ENCODE data around the gene JUN. TPM values are rescaled to one million over a fixed set of nuclear protein-coding genes. Genes with fewer than 3 reads are reported as not detected.

Gene JUN
- total and polyA plus RNA-seq, 2 of the 13 experiments (the other 11 are each of a cell fraction or from before 2014, with no cell fraction given): 18.2 to 22.3 TPM

DNA sequence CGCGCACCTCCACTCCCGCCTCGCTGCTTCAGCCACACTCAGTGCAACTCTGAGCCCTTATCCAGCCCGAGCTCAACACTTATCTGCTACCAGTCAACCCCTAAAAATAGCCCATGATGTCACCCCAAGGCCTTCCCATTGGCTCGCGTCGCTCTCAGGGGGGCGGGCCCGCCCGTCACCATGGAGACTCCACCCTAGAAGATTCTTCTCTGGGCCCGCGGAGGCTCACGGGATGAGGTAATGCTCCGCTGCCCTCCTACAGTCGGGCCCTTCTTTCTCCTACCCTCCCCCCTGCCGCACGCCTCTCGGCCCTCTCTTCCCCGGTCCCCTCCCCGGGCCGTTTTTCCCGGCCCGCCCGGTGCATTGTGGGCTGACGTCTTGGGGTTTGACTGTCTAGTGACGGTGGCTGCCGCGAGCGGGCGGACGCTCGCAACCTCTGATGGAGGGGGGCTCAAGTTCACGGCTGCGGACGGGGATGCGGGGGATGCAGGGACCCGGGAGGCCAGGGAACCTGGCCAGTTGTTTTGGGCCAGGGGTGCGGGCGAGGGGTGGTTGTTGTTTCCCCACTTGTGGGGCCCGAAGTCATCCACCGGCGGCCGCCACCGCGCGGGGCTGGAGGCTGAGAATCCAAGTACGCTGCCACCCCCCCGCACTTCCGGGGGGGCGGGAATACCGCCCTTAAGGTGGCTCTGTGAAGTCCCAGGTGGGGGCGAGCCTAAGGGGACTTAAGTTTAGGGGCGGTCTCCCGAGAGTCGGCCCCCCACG, at the start of gene JUN (continued):
- TF ChIP-seq, protein P1, sequence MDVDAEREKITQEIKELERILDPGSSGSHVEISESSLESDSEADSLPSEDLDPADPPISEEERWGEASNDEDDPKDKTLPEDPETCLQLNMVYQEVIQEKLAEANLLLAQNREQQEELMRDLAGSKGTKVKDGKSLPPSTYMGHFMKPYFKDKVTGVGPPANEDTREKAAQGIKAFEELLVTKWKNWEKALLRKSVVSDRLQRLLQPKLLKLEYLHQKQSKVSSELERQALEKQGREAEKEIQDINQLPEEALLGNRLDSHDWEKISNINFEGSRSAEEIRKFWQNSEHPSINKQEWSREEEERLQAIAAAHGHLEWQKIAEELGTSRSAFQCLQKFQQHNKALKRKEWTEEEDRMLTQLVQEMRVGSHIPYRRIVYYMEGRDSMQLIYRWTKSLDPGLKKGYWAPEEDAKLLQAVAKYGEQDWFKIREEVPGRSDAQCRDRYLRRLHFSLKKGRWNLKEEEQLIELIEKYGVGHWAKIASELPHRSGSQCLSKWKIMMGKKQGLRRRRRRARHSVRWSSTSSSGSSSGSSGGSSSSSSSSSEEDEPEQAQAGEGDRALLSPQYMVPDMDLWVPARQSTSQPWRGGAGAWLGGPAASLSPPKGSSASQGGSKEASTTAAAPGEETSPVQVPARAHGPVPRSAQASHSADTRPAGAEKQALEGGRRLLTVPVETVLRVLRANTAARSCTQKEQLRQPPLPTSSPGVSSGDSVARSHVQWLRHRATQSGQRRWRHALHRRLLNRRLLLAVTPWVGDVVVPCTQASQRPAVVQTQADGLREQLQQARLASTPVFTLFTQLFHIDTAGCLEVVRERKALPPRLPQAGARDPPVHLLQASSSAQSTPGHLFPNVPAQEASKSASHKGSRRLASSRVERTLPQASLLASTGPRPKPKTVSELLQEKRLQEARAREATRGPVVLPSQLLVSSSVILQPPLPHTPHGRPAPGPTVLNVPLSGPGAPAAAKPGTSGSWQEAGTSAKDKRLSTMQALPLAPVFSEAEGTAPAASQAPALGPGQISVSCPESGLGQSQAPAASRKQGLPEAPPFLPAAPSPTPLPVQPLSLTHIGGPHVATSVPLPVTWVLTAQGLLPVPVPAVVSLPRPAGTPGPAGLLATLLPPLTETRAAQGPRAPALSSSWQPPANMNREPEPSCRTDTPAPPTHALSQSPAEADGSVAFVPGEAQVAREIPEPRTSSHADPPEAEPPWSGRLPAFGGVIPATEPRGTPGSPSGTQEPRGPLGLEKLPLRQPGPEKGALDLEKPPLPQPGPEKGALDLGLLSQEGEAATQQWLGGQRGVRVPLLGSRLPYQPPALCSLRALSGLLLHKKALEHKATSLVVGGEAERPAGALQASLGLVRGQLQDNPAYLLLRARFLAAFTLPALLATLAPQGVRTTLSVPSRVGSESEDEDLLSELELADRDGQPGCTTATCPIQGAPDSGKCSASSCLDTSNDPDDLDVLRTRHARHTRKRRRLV (CRISPR knock-in tag; IDR thresholded peaks at IDR 0.05): peak; percentile 8; the same call in 1 of the 2 replicates
- TF ChIP-seq RAD21 (CRISPR knock-in tag; IDR thresholded peaks at IDR 0.05) (no peak), ZSCAN29 (CRISPR knock-in tag; conservative IDR thresholded peaks at IDR 0.05) (no peak), MTF1 (CRISPR knock-in tag; IDR thresholded peaks at IDR 0.05) (no peak), ATRX (CRISPR knock-in tag; IDR thresholded peaks at IDR 0.05; ENCODE audit: borderline replicate concordance) (no peak), CEBPB (IDR thresholded peaks at IDR 0.05; ENCODE audit: borderline replicate concordance, low read depth, low read length) (peak; percentile 38; the same call in 1 of the 2 replicates), ZNF10 (CRISPR knock-in tag; IDR thresholded peaks at IDR 0.05; ENCODE audit: borderline replicate concordance, low read depth) (no peak), NFE2L1 (CRISPR knock-in tag; IDR thresholded peaks at IDR 0.05; ENCODE audit: borderline replicate concordance) (no peak), TBL1XR1 (IDR thresholded peaks at IDR 0.05; ENCODE audit: borderline replicate concordance, low read length, partially characterized antibody) (no peak), ZNF607 (CRISPR knock-in tag; IDR thresholded peaks at IDR 0.05; ENCODE audit: borderline replicate concordance) (no peak), ZNF136 (CRISPR knock-in tag; IDR thresholded peaks at IDR 0.05; ENCODE audit: low read depth) (no peak), SYNCRIP (IDR thresholded peaks at IDR 0.05; ENCODE audit: insufficient read depth, low read depth, low read length) (no peak), ZBTB7A (CRISPR knock-in tag; IDR thresholded peaks at IDR 0.05) (no peak)
- TF ChIP-seq, protein P2, sequence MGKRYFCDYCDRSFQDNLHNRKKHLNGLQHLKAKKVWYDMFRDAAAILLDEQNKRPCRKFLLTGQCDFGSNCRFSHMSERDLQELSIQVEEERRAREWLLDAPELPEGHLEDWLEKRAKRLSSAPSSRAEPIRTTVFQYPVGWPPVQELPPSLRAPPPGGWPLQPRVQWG (CRISPR knock-in tag; IDR thresholded peaks at IDR 0.05; ENCODE audit: borderline replicate concordance, low read depth): no peak
- TF ChIP-seq, protein P3, sequence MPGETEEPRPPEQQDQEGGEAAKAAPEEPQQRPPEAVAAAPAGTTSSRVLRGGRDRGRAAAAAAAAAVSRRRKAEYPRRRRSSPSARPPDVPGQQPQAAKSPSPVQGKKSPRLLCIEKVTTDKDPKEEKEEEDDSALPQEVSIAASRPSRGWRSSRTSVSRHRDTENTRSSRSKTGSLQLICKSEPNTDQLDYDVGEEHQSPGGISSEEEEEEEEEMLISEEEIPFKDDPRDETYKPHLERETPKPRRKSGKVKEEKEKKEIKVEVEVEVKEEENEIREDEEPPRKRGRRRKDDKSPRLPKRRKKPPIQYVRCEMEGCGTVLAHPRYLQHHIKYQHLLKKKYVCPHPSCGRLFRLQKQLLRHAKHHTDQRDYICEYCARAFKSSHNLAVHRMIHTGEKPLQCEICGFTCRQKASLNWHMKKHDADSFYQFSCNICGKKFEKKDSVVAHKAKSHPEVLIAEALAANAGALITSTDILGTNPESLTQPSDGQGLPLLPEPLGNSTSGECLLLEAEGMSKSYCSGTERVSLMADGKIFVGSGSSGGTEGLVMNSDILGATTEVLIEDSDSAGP (CRISPR knock-in tag; IDR thresholded peaks at IDR 0.05; ENCODE audit: borderline replicate concordance): peak; percentile 7
- TF ChIP-seq, protein P4, sequence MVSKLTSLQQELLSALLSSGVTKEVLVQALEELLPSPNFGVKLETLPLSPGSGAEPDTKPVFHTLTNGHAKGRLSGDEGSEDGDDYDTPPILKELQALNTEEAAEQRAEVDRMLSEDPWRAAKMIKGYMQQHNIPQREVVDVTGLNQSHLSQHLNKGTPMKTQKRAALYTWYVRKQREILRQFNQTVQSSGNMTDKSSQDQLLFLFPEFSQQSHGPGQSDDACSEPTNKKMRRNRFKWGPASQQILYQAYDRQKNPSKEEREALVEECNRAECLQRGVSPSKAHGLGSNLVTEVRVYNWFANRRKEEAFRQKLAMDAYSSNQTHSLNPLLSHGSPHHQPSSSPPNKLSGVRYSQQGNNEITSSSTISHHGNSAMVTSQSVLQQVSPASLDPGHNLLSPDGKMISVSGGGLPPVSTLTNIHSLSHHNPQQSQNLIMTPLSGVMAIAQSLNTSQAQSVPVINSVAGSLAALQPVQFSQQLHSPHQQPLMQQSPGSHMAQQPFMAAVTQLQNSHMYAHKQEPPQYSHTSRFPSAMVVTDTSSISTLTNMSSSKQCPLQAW (CRISPR knock-in tag; IDR thresholded peaks at IDR 0.05): peak; percentile 62
- TF ChIP-seq, protein P5, sequence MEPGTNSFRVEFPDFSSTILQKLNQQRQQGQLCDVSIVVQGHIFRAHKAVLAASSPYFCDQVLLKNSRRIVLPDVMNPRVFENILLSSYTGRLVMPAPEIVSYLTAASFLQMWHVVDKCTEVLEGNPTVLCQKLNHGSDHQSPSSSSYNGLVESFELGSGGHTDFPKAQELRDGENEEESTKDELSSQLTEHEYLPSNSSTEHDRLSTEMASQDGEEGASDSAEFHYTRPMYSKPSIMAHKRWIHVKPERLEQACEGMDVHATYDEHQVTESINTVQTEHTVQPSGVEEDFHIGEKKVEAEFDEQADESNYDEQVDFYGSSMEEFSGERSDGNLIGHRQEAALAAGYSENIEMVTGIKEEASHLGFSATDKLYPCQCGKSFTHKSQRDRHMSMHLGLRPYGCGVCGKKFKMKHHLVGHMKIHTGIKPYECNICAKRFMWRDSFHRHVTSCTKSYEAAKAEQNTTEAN (CRISPR knock-in tag; conservative IDR thresholded peaks at IDR 0.05): no peak; the same call in 1 of the 2 replicates
- TF ChIP-seq, protein P6, sequence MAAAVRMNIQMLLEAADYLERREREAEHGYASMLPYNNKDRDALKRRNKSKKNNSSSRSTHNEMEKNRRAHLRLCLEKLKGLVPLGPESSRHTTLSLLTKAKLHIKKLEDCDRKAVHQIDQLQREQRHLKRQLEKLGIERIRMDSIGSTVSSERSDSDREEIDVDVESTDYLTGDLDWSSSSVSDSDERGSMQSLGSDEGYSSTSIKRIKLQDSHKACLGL (CRISPR knock-in tag; IDR thresholded peaks at IDR 0.05): no peak

All from HepG2 (cell line).